Muscle layer of duodenum (tissue), 2 donors: Measurements from ENCODE around the gene FAM236B.
"Not testable (repeated sequence)": the region's sequence is repeated elsewhere in the genome, so short reads cannot be mapped to it uniquely, and the experiment has no call there.

ENCODE experiments used
- H3K27ac ChIP-seq: one replicate; pipeline ENCODE4 v1.7.0; 2013; ENCODE audit warnings: mild to moderate bottlenecking, low read length
- H3K27me3 ChIP-seq: one replicate; pipeline ENCODE4 v1.7.0; 2013; ENCODE audit warnings: low read depth, mild to moderate bottlenecking, control low read depth, low read length
- H3K36me3 ChIP-seq, 2 donors: one replicate each; pipeline ENCODE4 v1.7.0; 2013; ENCODE audit warnings: low read length in 2 of 2, control low read depth in 1 of 2, mild to moderate bottlenecking in 1 of 2; ENCODE audit not compliant: insufficient read depth in 2 of 2, control insufficient read depth in 1 of 2
- H3K4me1 ChIP-seq, 2 donors: one replicate each; pipeline ENCODE4 v1.7.0; 2013; ENCODE audit warnings: low read length in 2 of 2, mild to moderate bottlenecking in 2 of 2, control low read depth in 1 of 2, moderate library complexity in 1 of 2; ENCODE audit not compliant: insufficient read depth in 2 of 2, control insufficient read depth in 1 of 2
- H3K4me3 ChIP-seq, 2 donors: one replicate each; pipeline ENCODE4 v1.7.0; 2013; ENCODE audit warnings: low read length in 2 of 2, low read depth in 1 of 2, mild to moderate bottlenecking in 1 of 2
- H3K9me3 ChIP-seq, 2 donors: one replicate each; pipeline ENCODE4 v1.7.0; 2013; ENCODE audit warnings: low read length in 2 of 2, control low read depth in 1 of 2, mild to moderate bottlenecking in 1 of 2; ENCODE audit not compliant: control insufficient read depth in 1 of 2
- donor health status: healthy.

Gene FAM236B

GRCh38 chrX:72782560-72782959 lies at the start of gene FAM236B:
Gene FAM236B (minus strand): TSS chrX:72782660. CDS start chrX:72782560, 100 bp downstream.
- not testable (repeated sequence) for H3K4me3 ChIP-seq, H3K27me3 ChIP-seq, H3K4me1 ChIP-seq, H3K9me3 ChIP-seq, H3K27ac ChIP-seq, H3K36me3 ChIP-seq

- not testable (repeated sequence) for H3K27me3 ChIP-seq, H3K4me1 ChIP-seq, H3K36me3 ChIP-seq, H3K4me3 ChIP-seq, H3K9me3 ChIP-seq, H3K27ac ChIP-seq
These were observed 48.2 kb upstream of the FAM236B start for GRCh38 chrX:72830701-72831100.

- not testable (repeated sequence) for H3K4me1 ChIP-seq, H3K27me3 ChIP-seq, H3K36me3 ChIP-seq, H3K27ac ChIP-seq, H3K9me3 ChIP-seq, H3K4me3 ChIP-seq
These were observed 25.6 kb upstream of the FAM236B start, which contains the start of gene FAM236D for GRCh38 chrX:72808110-72808509. Gene FAM236D (minus strand): TSS chrX:72808210. CDS start chrX:72808110, 100 bp downstream.

- not testable (repeated sequence) for H3K27me3 ChIP-seq, H3K27ac ChIP-seq, H3K4me1 ChIP-seq, H3K4me3 ChIP-seq, H3K36me3 ChIP-seq, H3K9me3 ChIP-seq
These were observed 7.9 kb upstream of the FAM236B start for GRCh38 chrX:72790390-72790789.

GRCh38 chrX:72788142-72788541 lies 5.7 kb upstream of the FAM236B start:
- H3K4me3 ChIP-seq, H3K27ac ChIP-seq, H3K4me1 ChIP-seq, H3K36me3 ChIP-seq, H3K27me3 ChIP-seq, H3K9me3 ChIP-seq: not testable (repeated sequence)

GRCh38 chrX:72783964-72784363 lies 1.5 kb upstream of the FAM236B start:
- H3K27ac ChIP-seq: not testable (repeated sequence)

GRCh38 chrX:72783365-72783936 lies 991 bp upstream of the FAM236B start:
- H3K9me3 ChIP-seq, H3K27ac ChIP-seq: not testable (repeated sequence)

More at GRCh38 chrX:72783964-72784363, 1.5 kb upstream of the FAM236B start:
- not testable (repeated sequence) for H3K36me3 ChIP-seq, H3K4me3 ChIP-seq, H3K27me3 ChIP-seq, H3K4me1 ChIP-seq, H3K9me3 ChIP-seq

GRCh38 chrX:72778146-72778545 lies 4.3 kb downstream of the FAM236B start:
- not testable (repeated sequence) for H3K4me1 ChIP-seq, H3K36me3 ChIP-seq, H3K27ac ChIP-seq, H3K27me3 ChIP-seq, H3K4me3 ChIP-seq, H3K9me3 ChIP-seq

More at GRCh38 chrX:72783365-72783936, 991 bp upstream of the FAM236B start:
- H3K27me3 ChIP-seq, H3K36me3 ChIP-seq, H3K4me1 ChIP-seq, H3K4me3 ChIP-seq: not testable (repeated sequence)

- not testable (repeated sequence) for H3K9me3 ChIP-seq, H3K27me3 ChIP-seq, H3K27ac ChIP-seq, H3K4me1 ChIP-seq, H3K36me3 ChIP-seq, H3K4me3 ChIP-seq
These were observed 5.0 kb downstream of the FAM236B start for GRCh38 chrX:72777467-72777790.

GRCh38 chrX:72776653-72777466 lies 5.6 kb downstream of the FAM236B start, which contains the start of gene DMRTC1B:
Gene DMRTC1B (plus strand): TSS chrX:72776890. CDS start chrX:72845136, 68,246 bp downstream.
- not testable (repeated sequence) for H3K9me3 ChIP-seq, H3K36me3 ChIP-seq, H3K4me1 ChIP-seq, H3K27ac ChIP-seq, H3K27me3 ChIP-seq, H3K4me3 ChIP-seq

GRCh38 chrX:72760454-72760853 lies 22.0 kb downstream of the FAM236B start:
- not testable (repeated sequence) for H3K4me1 ChIP-seq

GRCh38 chrX:72748545-72748944 lies 33.9 kb downstream of the FAM236B start:
- not testable (repeated sequence) for H3K27me3 ChIP-seq, H3K4me3 ChIP-seq, H3K27ac ChIP-seq, H3K9me3 ChIP-seq, H3K36me3 ChIP-seq, H3K4me1 ChIP-seq

More at GRCh38 chrX:72760454-72760853, 22.0 kb downstream of the FAM236B start:
- H3K4me3 ChIP-seq, H3K36me3 ChIP-seq, H3K9me3 ChIP-seq, H3K27ac ChIP-seq, H3K27me3 ChIP-seq: not testable (repeated sequence)
